PC-9 (cell line): ENCODE results near the gene ERCC1. TPM values are rescaled to one million over a fixed set of nuclear protein-coding genes. Genes with fewer than 3 reads are reported as not detected.

Experiments
- BruUV-seq: library from RNA; stranded (reverse); fragments of 400-500 nt; replicated peaks from 2 replicates; lab custom pipeline; 2021; lab: Mats Ljungman, UMichigan
- CTCF ChIA-PET: fragments of 300-600 bp; sonication (Branson Sonifier 250); formaldehyde crosslinking; loops from one replicate; lab custom pipeline; 2022; ENCODE audit warnings: antibody characterized with exemption; lab: Charles Lee
- POLR2A ChIA-PET: fragments of 300-600 bp; sonication (Branson Sonifier 250); formaldehyde crosslinking; loops from one replicate; lab custom pipeline; 2022; ENCODE audit warnings: antibody characterized with exemption; ENCODE audit not compliant: unreplicated experiment; lab: Charles Lee
- DNase-seq, 2 experiments: peaks; one replicate each; pipeline versions ENCODE4 v3.0.0 to v3.0.0-alpha.2; 2015 to 2022; ENCODE audit warnings: mixed read lengths in 1 of 2
- H2AFZ ChIP-seq: fragments of 200-600 bp; sonication (generic); 2 replicates; pipeline ENCODE4 v1.8.1; 2017; ENCODE audit warnings: antibody characterized with exemption
- H3F3A ChIP-seq: fragments of 200-600 bp; sonication (generic); 2 replicates; pipeline ENCODE4 v1.8.1; 2017; ENCODE audit warnings: antibody characterized with exemption, mild to moderate bottlenecking, low read depth; ENCODE audit not compliant: insufficient read depth
- H3K27ac ChIP-seq: fragments of 200-600 bp; sonication (generic); 2 replicates; pipeline ENCODE4 v1.6.1; 2016; ENCODE audit warnings: mixed run types
- H3K27me3 ChIP-seq: fragments of 200-600 bp; sonication (generic); 2 replicates; pipeline ENCODE4 v1.6.1; 2016; ENCODE audit warnings: low read depth, mixed run types; ENCODE audit not compliant: insufficient read depth
- H3K36me3 ChIP-seq: fragments of 200-600 bp; sonication (generic); 2 replicates; pipeline ENCODE4 v1.6.1; 2016; ENCODE audit warnings: low read depth, mixed run types
- H3K4me1 ChIP-seq: fragments of 200-600 bp; sonication (generic); replicated peaks from 2 replicates; pipeline ENCODE4 v1.6.1; 2016; ENCODE audit warnings: mixed run types; ENCODE audit not compliant: insufficient read depth
- H3K4me2 ChIP-seq: fragments of 200-600 bp; sonication (generic); 2 replicates; pipeline ENCODE4 v1.6.1; 2017; ENCODE audit warnings: mixed run types
- H3K4me3 ChIP-seq: fragments of 200-600 bp; sonication (generic); 2 replicates; pipeline ENCODE4 v1.6.1; 2016; ENCODE audit warnings: mixed run types
- H3K79me2 ChIP-seq: fragments of 200-600 bp; sonication (generic); 2 replicates; pipeline ENCODE4 v1.6.1; 2017; ENCODE audit warnings: low read depth, mixed run types
- H3K9me2 ChIP-seq: fragments of 200-600 bp; sonication (generic); 2 replicates; pipeline ENCODE4 v1.8.1; 2017; ENCODE audit warnings: mild to moderate bottlenecking; ENCODE audit not compliant: insufficient read depth
- H3K9me3 ChIP-seq: fragments of 200-600 bp; sonication (generic); 2 replicates; pipeline ENCODE4 v1.8.1; 2016; ENCODE audit warnings: low read depth; ENCODE audit not compliant: insufficient read depth
- H4K20me1 ChIP-seq: fragments of 200-600 bp; sonication (generic); 2 replicates; pipeline ENCODE4 v1.8.1; 2017; ENCODE audit not compliant: insufficient read depth
- EZH2 ChIP-seq: fragments of 200-600 bp; sonication (generic); IDR thresholded peaks from 2 replicates; pipeline ENCODE4 v1.8.0; 2017; ENCODE audit warnings: antibody characterized with exemption, low read depth
- intact Hi-C: fragments of 100-400 bp; cut with micrococcal nuclease; formaldehyde crosslinking; loops from one replicate; pipeline ENCODE4 v1.10.0; 2022; ENCODE audit not compliant: unreplicated experiment
- total RNA-seq: library from RNA; stranded (reverse); gene quantifications from 2 replicates; pipeline ENCODE4 v1.2.3, GENCODE V29; 2021
- TF ChIP-seq, protein P1 (sequence below): fragments of 200-600 bp; sonication (generic); conservative IDR thresholded peaks from 2 replicates; pipeline ENCODE4 v1.6.1; 2017; ENCODE audit warnings: mixed run types, antibody characterized with exemption, mild to moderate bottlenecking, moderate library complexity

Gene ERCC1
- total RNA-seq, 1 experiment from 2014 or later, result 102 TPM

DNA sequence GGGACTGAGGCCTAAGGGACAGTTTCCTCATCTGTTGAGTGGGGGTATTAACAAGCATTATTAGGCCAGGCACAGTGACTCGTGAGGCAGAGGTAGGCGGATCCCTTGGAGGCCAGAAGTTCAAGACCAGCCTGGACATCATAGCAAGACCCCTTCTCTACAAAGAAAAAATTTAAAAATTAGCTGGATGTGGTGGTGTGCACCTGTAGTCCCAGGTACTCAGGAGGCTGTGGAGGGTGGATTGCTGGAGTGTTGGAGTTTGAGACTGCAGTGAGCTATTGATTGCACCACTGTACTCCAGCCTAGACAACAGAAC lies 32.7 kb upstream of the ERCC1 start:
- Histone ChIP-seq H4K20me1 (no peaks in the 10 kb centered on the region), H3K27ac (peak overlapping the region; percentile 93), H3K9me3 (no peaks in the 10 kb centered on the region), H3K9me2 (no peaks in the 10 kb centered on the region), H3K4me3 (peak overlapping the region; percentile 53; the same call in 1 of the 2 replicates), H3K36me3 (no peaks in the 10 kb centered on the region), H2AFZ (peak overlapping the region; percentile 84), H3K4me2 (peak overlapping the region; percentile 85), H3K79me2 (no peaks in the 10 kb centered on the region), H3K27me3 (no peaks in the 10 kb centered on the region), H3F3A (peaks cover 58% of the 10 kb centered on the region; the same call in 1 of the 2 replicates), H3K4me1 (peaks cover 33% of the 10 kb centered on the region)
- ChIA-PET CTCF (interaction anchor here (0.6 to 0.7 kb wide), 2 partner anchors 21 to 186 kb away, joined by 5 to 16 read pairs; no protein-coding TSS in a partner anchor), POLR2A (interaction anchor here (0.6 to 2.0 kb wide), 3 partner anchors 11 to 408 kb away, joined by 4 to 64 read pairs (median 19); partner anchors contain the start of genes FOSB and FOXA3)
- TF ChIP-seq, protein P1, sequence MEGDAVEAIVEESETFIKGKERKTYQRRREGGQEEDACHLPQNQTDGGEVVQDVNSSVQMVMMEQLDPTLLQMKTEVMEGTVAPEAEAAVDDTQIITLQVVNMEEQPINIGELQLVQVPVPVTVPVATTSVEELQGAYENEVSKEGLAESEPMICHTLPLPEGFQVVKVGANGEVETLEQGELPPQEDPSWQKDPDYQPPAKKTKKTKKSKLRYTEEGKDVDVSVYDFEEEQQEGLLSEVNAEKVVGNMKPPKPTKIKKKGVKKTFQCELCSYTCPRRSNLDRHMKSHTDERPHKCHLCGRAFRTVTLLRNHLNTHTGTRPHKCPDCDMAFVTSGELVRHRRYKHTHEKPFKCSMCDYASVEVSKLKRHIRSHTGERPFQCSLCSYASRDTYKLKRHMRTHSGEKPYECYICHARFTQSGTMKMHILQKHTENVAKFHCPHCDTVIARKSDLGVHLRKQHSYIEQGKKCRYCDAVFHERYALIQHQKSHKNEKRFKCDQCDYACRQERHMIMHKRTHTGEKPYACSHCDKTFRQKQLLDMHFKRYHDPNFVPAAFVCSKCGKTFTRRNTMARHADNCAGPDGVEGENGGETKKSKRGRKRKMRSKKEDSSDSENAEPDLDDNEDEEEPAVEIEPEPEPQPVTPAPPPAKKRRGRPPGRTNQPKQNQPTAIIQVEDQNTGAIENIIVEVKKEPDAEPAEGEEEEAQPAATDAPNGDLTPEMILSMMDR, result no peak
- TF ChIP-seq EZH2, result no peak
- DNase-seq, result no peak
- intact Hi-C loops, result no loop called here
- BruUV-seq, result no TSS peak

DNA sequence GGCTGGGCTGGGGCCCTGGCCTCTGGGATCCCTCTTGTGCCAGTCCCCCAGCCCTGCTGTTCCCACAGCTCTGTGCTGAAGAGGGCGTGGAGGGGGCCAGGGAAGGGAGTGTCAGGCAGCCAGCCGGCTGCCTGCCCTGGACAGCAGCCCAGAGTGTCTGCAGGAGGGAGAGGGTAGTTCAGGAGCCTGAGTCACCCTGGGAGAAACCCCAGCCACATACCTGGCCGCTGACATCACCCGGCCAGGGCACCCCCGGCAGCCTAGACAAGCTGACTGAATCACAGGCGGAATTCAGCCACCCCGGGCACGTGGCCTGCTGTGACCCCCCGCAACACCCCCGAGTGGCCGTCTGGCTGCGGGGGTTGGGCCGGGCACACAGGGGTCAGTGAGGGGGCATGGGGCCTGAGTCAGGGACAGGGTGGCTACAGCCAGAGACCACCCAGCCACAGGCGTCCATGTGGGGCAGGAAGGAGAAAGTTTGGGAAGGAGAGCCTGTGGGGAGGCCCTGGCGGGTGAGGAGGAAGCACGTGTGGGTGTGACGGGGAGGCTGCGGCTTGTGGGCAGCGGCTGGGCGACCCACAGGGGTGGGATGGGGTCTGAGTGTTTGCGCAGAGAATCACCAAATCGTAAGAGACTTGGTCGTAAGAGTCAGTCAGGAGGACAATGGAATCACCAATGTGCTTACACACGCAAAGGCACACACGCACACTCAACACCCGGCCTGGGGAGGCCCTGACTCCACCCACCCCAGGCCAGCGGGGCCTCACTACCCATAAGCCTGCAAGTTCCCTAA lies 32.2 kb upstream of the ERCC1 start:
- ChIA-PET POLR2A (interaction anchor here (0.6 to 2.0 kb wide), 4 partner anchors 10 to 262 kb away, joined by 3 to 64 read pairs (median 4); partner anchors contain the start of gene FOSB), CTCF (interaction anchor here (0.6 to 1.2 kb wide), 2 partner anchors 11 to 23 kb away, joined by 4 to 9 read pairs; no protein-coding TSS in a partner anchor)
- Histone ChIP-seq H3K4me1 (peaks cover 38% of the 10 kb centered on the region), H3K27ac (peak overlapping the region; percentile 93), H3K9me3 (no peaks in the 10 kb centered on the region), H2AFZ (peak overlapping the region; percentile 84), H3K9me2 (no peaks in the 10 kb centered on the region), H3K4me2 (peak overlapping the region; percentile 85), H3K36me3 (no peaks in the 10 kb centered on the region), H3K27me3 (no peaks in the 10 kb centered on the region), H3K79me2 (no peaks in the 10 kb centered on the region), H3F3A (peaks cover 64% of the 10 kb centered on the region; the same call in 1 of the 2 replicates), H4K20me1 (no peaks in the 10 kb centered on the region), H3K4me3 (peak overlapping the region; percentile 53; the same call in 1 of the 2 replicates)
- BruUV-seq, result no TSS peak
- intact Hi-C loops, result loop anchor here (1.0 kb wide), 2 partner anchors 11 to 12 kb away; partner anchors contain the start of gene FOSB
- TF ChIP-seq EZH2, result no peak
- TF ChIP-seq, protein P1, result no peak
- peak; percentile 98 for DNase-seq

DNA sequence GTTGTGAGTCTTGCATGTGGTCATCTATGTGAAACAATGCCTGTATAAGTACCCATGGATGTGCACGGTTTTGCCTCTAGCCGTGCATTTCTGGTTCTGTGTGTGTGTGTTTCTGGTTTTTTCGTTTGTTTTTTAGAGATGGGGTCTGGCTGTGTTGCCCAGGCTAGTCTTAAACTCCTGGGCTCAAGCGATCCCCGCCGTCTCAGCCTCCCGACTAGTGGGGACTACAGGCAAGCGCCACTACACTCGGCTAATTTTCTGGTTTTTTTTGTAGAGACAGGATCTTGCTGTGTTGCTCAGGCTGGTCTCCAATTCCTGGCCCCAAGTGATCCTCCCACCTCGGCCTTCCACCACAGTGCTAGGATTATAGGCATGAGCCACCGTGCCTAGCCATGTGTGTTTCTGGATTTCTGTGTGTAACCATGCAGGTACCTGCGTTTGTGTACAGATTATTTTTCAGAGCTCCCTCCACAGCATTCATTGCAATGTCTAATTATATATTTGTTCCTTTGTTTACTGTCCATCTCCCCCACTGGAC lies 28.2 kb upstream of the ERCC1 start:
- ChIA-PET POLR2A (interaction anchor here (0.5 to 1.6 kb wide), 2 partner anchors 16 to 118 kb away, joined by 7 to 8 read pairs; partner anchors contain the start of gene FOSB), CTCF (no interaction called here)
- Histone ChIP-seq H3K27me3 (no peaks in the 10 kb centered on the region), H3K27ac (peak overlapping the region; percentile 36; the same call in 1 of the 2 replicates), H4K20me1 (no peaks in the 10 kb centered on the region), H3K9me3 (no peaks in the 10 kb centered on the region), H3K79me2 (peaks cover 8% of the 10 kb centered on the region), H2AFZ (no peak overlapping the region), H3K4me2 (peak overlapping the region; percentile 73), H3K9me2 (no peaks in the 10 kb centered on the region), H3K4me3 (no peak overlapping the region), H3K4me1 (peaks cover 60% of the 10 kb centered on the region), H3F3A (peaks cover 81% of the 10 kb centered on the region), H3K36me3 (no peaks in the 10 kb centered on the region)
- BruUV-seq, result no TSS peak
- no peak for DNase-seq
- intact Hi-C loops, result no loop called here
- TF ChIP-seq EZH2, result no peak
- TF ChIP-seq, protein P1, result no peak
